Measurements from ENCODE around the gene IGF2BP1.
"Not testable (repeated sequence)": the region's sequence is repeated elsewhere in the genome, so short reads cannot be mapped to it uniquely, and the experiment has no call there.

The IGF2BP1 gene

GRCh38 chr17:49100601-49101000, 103.4 kb downstream of the IGF2BP1 start:
- no peak for DNase-seq (ENCODE audit: low read depth)

- DNase-seq (ENCODE audit: low read depth) = no peak
Observed at GRCh38 chr17:49101054-49101534, 103.9 kb downstream of the IGF2BP1 start.

GRCh38 chr17:49103360-49103759, 106.2 kb downstream of the IGF2BP1 start:
- DNase-seq (ENCODE audit: low read depth) = not testable (repeated sequence)

GRCh38 chr17:49104511-49105074, 107.4 kb downstream of the IGF2BP1 start:
- DNase-seq (ENCODE audit: low read depth) = peak; percentile 62

Measured in fibroblast of gingiva (primary cell).